GM18526 (cell line): Measurements from ENCODE around the gene CAB39L.

ENCODE experiments used
- POLR2A ChIP-seq: IDR thresholded peaks from 3 replicates; pipeline ENCODE4 v1.6.1; 2011; ENCODE audit not compliant: insufficient read length; ENCODE audit errors: extremely low read depth

Gene CAB39L

DNA sequence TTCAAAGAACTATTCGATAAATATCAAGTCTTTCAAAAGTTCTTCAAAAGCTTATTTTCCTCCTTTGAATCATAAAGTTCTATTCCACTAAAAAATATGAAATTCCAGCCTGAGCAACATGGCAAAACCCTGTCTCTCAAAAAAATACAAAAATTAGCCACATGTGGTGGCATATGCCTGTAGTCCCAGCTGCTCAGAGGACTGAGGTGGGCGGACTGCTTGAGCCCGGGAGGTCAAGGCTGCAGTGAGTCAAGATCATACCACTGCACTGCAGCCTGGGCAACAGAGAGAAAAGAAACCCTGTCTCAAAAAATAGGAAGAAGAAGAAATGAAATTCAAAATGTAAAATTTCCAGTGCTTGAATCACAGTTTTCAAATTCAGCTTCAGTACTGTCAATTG lies 24.6 kb downstream of the CAB39L start:
- TF ChIP-seq POLR2A: no peak

GRCh38 chr13:49418206-49418605 lies 25.7 kb downstream of the CAB39L start:
- TF ChIP-seq POLR2A: no peak

DNA sequence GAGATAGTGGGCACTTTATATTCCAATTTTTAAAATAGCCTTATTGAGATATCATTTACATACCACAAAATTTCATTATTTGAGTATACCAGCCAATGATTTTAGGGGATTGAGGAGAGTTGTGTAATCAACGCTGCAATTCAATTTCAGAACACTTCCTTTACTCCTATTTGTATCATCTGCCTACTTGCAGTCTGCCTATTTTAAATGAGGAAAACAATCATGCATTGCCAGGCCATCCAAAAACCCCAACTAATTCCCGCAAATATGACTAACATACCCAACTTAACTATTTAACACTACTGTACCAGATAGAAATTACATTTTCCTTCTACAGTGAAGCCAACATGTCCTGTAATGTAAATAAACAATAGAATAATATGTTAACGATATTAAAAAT lies 26.7 kb downstream of the CAB39L start:
- no peak for TF ChIP-seq POLR2A

GRCh38 chr13:49412749-49413148 lies 31.1 kb downstream of the CAB39L start:
- no peak for TF ChIP-seq POLR2A

DNA sequence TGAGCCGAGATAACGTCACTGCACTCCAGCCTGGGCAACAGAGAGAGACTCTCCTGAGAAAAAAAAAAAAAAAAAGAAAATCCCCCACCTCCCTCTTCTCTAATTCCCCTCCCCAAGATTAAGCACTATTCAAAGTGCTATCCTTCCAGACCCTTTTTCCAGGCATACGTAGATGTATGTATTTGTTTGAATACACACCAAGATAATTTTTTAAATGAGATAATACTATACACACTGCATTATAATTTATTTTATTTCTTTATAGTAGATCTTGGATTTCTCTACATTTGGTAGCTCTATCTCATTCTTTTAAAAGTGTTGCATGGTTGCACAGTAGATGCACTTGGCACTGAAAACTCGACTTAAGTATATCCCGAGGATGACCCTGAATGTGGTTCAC lies 32.5 kb downstream of the CAB39L start:
- TF ChIP-seq POLR2A: no peak

GRCh38 chr13:49410477-49410876 lies 33.4 kb downstream of the CAB39L start:
- TF ChIP-seq POLR2A: no peak

GRCh38 chr13:49410006-49410405 lies 33.9 kb downstream of the CAB39L start:
- TF ChIP-seq POLR2A: no peak

GRCh38 chr13:49409008-49409407 lies 34.9 kb downstream of the CAB39L start:
- no peak for TF ChIP-seq POLR2A

- no peak for TF ChIP-seq POLR2A
Measured at GRCh38 chr13:49407936-49408335, 35.9 kb downstream of the CAB39L start.

- TF ChIP-seq POLR2A: no peak
Measured at GRCh38 chr13:49407068-49407467, 36.8 kb downstream of the CAB39L start.

DNA sequence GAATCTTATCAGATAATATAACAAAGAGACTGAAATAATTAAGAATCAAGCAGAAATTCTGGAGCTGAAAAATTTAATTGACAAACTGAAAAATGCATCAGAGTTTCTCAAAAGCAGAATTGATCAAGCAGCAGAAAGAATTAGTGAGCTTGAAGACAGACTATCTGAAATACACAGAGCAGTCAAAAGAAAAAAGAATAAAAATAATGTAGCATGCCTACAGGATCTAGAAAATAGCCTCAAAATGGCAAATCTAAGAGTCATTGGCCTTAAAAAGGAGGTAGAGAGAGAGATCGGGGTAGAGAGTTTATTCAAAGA lies 39.2 kb downstream of the CAB39L start:
- TF ChIP-seq POLR2A: no peak

DNA sequence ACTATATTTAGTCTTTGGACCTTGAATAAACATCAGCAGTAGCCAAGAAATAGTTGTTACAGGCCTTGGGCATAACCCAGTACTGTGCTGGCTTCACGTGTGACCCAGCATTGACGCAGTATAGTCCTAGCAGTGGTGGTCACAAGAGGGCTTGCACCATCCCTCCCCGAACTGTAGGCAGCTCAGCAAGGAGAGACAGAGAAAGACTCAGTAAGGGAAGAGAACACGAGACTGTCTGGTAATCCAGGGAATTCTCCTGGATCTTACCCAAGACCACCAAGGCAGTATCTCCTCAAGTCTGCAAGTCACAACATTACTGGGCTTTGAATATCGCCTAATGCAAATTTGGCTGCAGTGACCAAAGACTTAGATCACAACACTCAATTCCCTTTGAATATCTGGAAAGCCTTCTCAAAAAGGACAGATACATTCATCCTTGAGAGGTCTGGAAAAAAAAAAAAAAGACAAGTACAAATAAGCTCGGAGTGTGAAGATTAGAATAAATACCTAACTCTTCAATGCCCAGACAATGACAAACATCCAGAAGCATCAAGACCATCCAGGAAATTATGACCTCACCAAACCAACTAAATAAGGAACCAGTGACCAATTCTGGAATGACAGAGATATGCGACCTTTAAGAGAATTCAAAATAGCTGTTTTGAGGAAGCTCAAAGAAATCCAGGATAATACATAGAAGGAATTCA lies 39.7 kb downstream of the CAB39L start:
- TF ChIP-seq POLR2A: no peak

DNA sequence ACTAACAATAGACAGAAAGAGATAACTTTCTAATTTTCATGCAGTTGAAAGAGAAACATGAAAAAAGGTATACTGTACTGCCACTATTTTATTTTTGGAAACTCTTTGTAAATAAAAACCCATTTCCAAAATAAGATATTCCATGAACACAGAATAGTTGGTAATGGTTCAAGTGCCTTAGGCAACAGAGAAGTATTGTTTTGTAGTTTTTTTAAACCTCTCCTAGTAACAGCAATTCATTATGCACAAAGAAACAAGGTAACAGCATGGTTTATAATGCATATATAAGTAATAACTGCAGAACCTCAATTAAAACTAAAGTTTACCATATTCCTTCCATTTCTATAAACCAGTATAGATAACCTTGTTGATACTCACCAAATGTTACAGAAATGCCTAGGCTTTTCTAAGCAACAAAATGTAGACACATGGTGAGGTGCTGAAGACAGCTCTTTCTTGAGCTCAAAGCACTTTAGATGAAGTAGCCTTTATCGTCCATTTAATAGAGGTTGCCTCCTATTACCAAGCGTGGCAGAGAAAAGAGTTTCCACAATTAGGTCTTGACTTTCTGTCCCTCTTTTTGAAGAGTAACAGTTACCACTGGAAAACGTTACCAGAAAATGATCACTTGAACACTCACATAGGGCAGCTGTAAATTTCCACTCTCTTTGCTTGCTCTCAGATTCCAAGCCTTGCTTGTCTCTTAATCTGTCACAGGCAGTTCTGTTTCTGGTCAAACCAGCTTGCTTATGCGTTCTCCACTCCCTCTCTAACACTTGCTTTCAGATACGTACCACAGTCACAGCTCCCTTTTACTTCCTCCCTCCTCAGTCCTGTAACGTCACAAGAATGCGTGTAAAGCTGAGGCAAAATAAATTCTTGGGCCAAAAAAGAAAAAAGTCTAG lies 42.9 kb downstream of the CAB39L start:
- no peak for TF ChIP-seq POLR2A

GRCh38 chr13:49399801-49400472 lies 43.9 kb downstream of the CAB39L start:
- TF ChIP-seq POLR2A: no peak

- TF ChIP-seq POLR2A: no peak
Measured at GRCh38 chr13:49395878-49396380, 47.9 kb downstream of the CAB39L start.

- TF ChIP-seq POLR2A: no peak
Measured at GRCh38 chr13:49395451-49395865, 48.4 kb downstream of the CAB39L start.
